Keratinocyte (primary cell): ENCODE measurements around the gene PTX3. TPM values are rescaled to one million over a fixed set of nuclear protein-coding genes. Genes with fewer than 3 reads are reported as not detected.

Experiments
- DNase-seq: peaks from one replicate; pipeline ENCODE4 v3.0.0-alpha.2; 2011; ENCODE audit warnings: low read depth, missing footprints, low spot score
- FAIRE-seq: peaks from 2 replicates; lab custom pipeline; 2011; peaks lifted over from hg19 to GRCh38; lab: Jason Lieb, UNC
- H2AFZ ChIP-seq: 2 replicates; pipeline ENCODE4 v1.6.0; 2012; ENCODE audit warnings: low read length, control low read depth, inconsistent platforms; ENCODE audit not compliant: control insufficient read depth
- H3K27ac ChIP-seq: 2 replicates; pipeline ENCODE4 v1.5.1; 2011; ENCODE audit warnings: low read length; ENCODE audit not compliant: control insufficient read depth, insufficient read depth
- H3K27me3 ChIP-seq: 3 replicates; pipeline ENCODE4 v1.6.0; 2011; ENCODE audit warnings: low read length; ENCODE audit not compliant: control insufficient read depth, insufficient read depth; ENCODE audit errors: extremely low read depth
- H3K36me3 ChIP-seq, 2 experiments: 2 replicates in 1 of 2; 3 replicates in 1 of 2; pipeline ENCODE4 v1.5.1; 2011; ENCODE audit warnings: low read length in 2 of 2, mild to moderate bottlenecking in 1 of 2; ENCODE audit not compliant: control insufficient read depth in 2 of 2, insufficient read depth in 2 of 2; ENCODE audit errors: extremely low read depth in 1 of 2
- H3K4me1 ChIP-seq: 3 replicates; pipeline ENCODE4 v1.5.1; 2011; ENCODE audit warnings: low read length; ENCODE audit not compliant: control insufficient read depth, insufficient read depth; ENCODE audit errors: extremely low read depth
- H3K4me2 ChIP-seq: 3 replicates; pipeline ENCODE4 v1.6.0; 2011; ENCODE audit warnings: low read depth, low read length; ENCODE audit not compliant: control insufficient read depth, insufficient read depth; ENCODE audit errors: extremely low read depth
- H3K4me3 ChIP-seq, 3 experiments: fragments of 200-600 bp in 1 of 3; sonication (generic) in 1 of 3; 2 replicates in 2 of 3; 3 replicates in 1 of 3; pipeline ENCODE4 v1.5.1; 2011 to 2016; ENCODE audit warnings: low read length in 3 of 3, mild to moderate bottlenecking in 3 of 3, control low read depth in 2 of 3, inconsistent platforms in 1 of 3, low read depth in 1 of 3, mixed read lengths in 1 of 3, mixed run types in 1 of 3, moderate library complexity in 1 of 3; ENCODE audit not compliant: control insufficient read depth in 2 of 3, insufficient read depth in 2 of 3; ENCODE audit errors: extremely low read depth in 1 of 3
- H3K79me2 ChIP-seq: 2 replicates; pipeline ENCODE4 v1.6.0; 2012; ENCODE audit warnings: low read length; ENCODE audit not compliant: control insufficient read depth, insufficient read depth
- H3K9ac ChIP-seq: 3 replicates; pipeline ENCODE4 v1.6.0; 2011; ENCODE audit warnings: low read length; ENCODE audit not compliant: control insufficient read depth, insufficient read depth; ENCODE audit errors: extremely low read depth
- H3K9me1 ChIP-seq: 3 replicates; pipeline ENCODE4 v1.6.0; 2011; ENCODE audit warnings: low read length; ENCODE audit not compliant: control insufficient read depth, insufficient read depth; ENCODE audit errors: extremely low read depth
- H3K9me3 ChIP-seq: 2 replicates; pipeline ENCODE4 v1.5.1; 2012; ENCODE audit warnings: low read depth, low read length; ENCODE audit not compliant: control insufficient read depth
- H4K20me1 ChIP-seq: 3 replicates; pipeline ENCODE4 v1.6.0; 2011; ENCODE audit warnings: low read length; ENCODE audit not compliant: control insufficient read depth, insufficient read depth; ENCODE audit errors: extremely low read depth
- EZH2 ChIP-seq: IDR thresholded peaks from one replicate; pipeline ENCODE4 v1.6.1; 2012; ENCODE audit warnings: inconsistent platforms, mild to moderate bottlenecking, low read length, moderate library complexity
- dilution Hi-C: fragments of 300-500 bp; cut with MboI; formaldehyde crosslinking; loops from one replicate; pipeline ENCODE4 v1.7.0; 2020; ENCODE audit warnings: low sequenced_read_pairs; ENCODE audit not compliant: extremely low pct_ligation_motif_present
- polyA plus RNA-seq, 5 experiments: library from polyadenylated mRNA; depleted of rRNA in 3 of 5; stranded (reverse) in 3 of 5; stranded (forward) in 1 of 5; unstranded in 1 of 5; fragments of >200 nt; gene quantifications; 1 replicate in 1 of 5; 2 replicates in 3 of 5; 3 replicates in 1 of 5; pipeline versions ENCODE4 v1.2.1 to v1.2.3, GENCODE V29; 2011 to 2012; ENCODE audit warnings: missing spikeins in 2 of 5, low read depth in 1 of 5, low replicate concordance in 1 of 5
- TF ChIP-seq, protein P1 (sequence below), 3 experiments: IDR thresholded peaks in 1 of 3; conservative IDR thresholded peaks in 1 of 3; optimal IDR thresholded peaks in 1 of 3; 2 replicates in 2 of 3; 3 replicates in 1 of 3; pipeline versions ENCODE3 to v1.5.1; 2011; ENCODE audit warnings: low read length in 3 of 3, mild to moderate bottlenecking in 3 of 3, moderate library complexity in 2 of 3, control low read depth in 1 of 3, inconsistent platforms in 1 of 3; ENCODE audit not compliant: insufficient read depth in 2 of 3; ENCODE audit errors: extremely low read depth in 1 of 3

PTX3 gene
- polyA plus RNA-seq, 1 donor (not counting 4 experiments of a cell fraction or from before 2014, with no cell fraction given) = 0.14 TPM

DNA sequence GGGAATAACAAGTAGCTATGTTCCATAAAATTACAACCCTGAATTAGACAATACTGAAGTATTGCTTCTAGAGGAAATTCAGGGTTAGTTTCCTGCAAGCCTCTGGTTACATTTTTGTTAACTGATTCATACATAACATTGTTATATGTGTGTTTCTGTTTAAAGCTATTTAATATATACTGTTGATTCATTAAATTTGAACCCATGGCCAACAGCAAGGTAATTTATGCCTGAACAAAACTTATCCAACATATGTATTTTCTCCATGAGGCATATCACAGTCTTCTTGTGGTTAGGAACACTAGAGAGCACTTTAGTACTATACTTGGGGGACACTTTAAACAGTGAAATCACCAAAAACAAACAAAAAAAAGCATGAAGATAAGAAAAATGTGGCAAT lies 47.7 kb upstream of the PTX3 start:
- DNase-seq (no peak), FAIRE-seq (no peak)
- Histone ChIP-seq H3K9ac (no peak overlapping the region), H3K4me3 (no peak overlapping the region), H3K9me3 (no peaks in the 10 kb centered on the region), H4K20me1 (no peaks in the 10 kb centered on the region), H3K27me3 (no peaks in the 10 kb centered on the region), H3K4me1 (peaks cover 10% of the 10 kb centered on the region), H3K79me2 (no peaks in the 10 kb centered on the region), H2AFZ (no peak overlapping the region), H3K4me2 (peak overlapping the region; percentile 19), H3K27ac (no peak overlapping the region), H3K9me1 (no peaks in the 10 kb centered on the region), H3K36me3 (no peaks in the 10 kb centered on the region)
- no peak for TF ChIP-seq EZH2
- TF ChIP-seq, protein P1, sequence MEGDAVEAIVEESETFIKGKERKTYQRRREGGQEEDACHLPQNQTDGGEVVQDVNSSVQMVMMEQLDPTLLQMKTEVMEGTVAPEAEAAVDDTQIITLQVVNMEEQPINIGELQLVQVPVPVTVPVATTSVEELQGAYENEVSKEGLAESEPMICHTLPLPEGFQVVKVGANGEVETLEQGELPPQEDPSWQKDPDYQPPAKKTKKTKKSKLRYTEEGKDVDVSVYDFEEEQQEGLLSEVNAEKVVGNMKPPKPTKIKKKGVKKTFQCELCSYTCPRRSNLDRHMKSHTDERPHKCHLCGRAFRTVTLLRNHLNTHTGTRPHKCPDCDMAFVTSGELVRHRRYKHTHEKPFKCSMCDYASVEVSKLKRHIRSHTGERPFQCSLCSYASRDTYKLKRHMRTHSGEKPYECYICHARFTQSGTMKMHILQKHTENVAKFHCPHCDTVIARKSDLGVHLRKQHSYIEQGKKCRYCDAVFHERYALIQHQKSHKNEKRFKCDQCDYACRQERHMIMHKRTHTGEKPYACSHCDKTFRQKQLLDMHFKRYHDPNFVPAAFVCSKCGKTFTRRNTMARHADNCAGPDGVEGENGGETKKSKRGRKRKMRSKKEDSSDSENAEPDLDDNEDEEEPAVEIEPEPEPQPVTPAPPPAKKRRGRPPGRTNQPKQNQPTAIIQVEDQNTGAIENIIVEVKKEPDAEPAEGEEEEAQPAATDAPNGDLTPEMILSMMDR (optimal IDR thresholded peaks at IDR 0.05 in 1 of 3, IDR thresholded peaks at IDR 0.05 in 1 of 3, conservative IDR thresholded peaks at IDR 0.05 in 1 of 3; ENCODE audit: extremely low read depth in 1 of 3, insufficient read depth in 2 of 3, low read length in 3 of 3) = no peak
- dilution Hi-C loops = no loop called here

GRCh38 chr3:157390713-157391515 lies 45.7 kb upstream of the PTX3 start:
- H4K20me1 ChIP-seq = no peaks in the 10 kb centered on the region
- no peak for TF ChIP-seq EZH2
- TF ChIP-seq, protein P1 (optimal IDR thresholded peaks at IDR 0.05 in 1 of 3, IDR thresholded peaks at IDR 0.05 in 1 of 3, conservative IDR thresholded peaks at IDR 0.05 in 1 of 3; ENCODE audit: extremely low read depth in 1 of 3, insufficient read depth in 2 of 3, low read length in 3 of 3) = no peak
- H3K79me2 ChIP-seq = no peaks in the 10 kb centered on the region
- no peaks in the 10 kb centered on the region for H3K27me3 ChIP-seq
- no peak for DNase-seq
- H3K36me3 ChIP-seq = no peaks in the 10 kb centered on the region
- no peak overlapping the region for H2AFZ ChIP-seq
- no peak overlapping the region for H3K27ac ChIP-seq
- peaks cover 10% of the 10 kb centered on the region for H3K4me1 ChIP-seq
- no peak for FAIRE-seq
- H3K4me2 ChIP-seq = no peak overlapping the region
- H3K9me1 ChIP-seq = no peaks in the 10 kb centered on the region
- no peak overlapping the region for H3K4me3 ChIP-seq
- dilution Hi-C loops = no loop called here
- no peaks in the 10 kb centered on the region for H3K9me3 ChIP-seq
- no peak overlapping the region for H3K9ac ChIP-seq
